KMS-11 (cell line): ENCODE measurements around the gene NOXO1.
"Not testable (repeated sequence)": the region's sequence is repeated elsewhere in the genome, so short reads cannot be mapped to it uniquely, and the experiment has no call there.

ENCODE experiments used
- H2AFZ ChIP-seq: fragments of 200-600 bp; sonication (generic); 2 replicates; pipeline ENCODE4 v1.6.1; 2016; ENCODE audit warnings: antibody characterized with exemption, mixed run types, low read depth
- H3K27ac ChIP-seq: fragments of 200-600 bp; sonication (generic); 2 replicates; pipeline ENCODE4 v1.6.1; 2016; ENCODE audit warnings: mild to moderate bottlenecking, mixed run types
- H3K27me3 ChIP-seq: fragments of 200-600 bp; sonication (generic); 2 replicates; pipeline ENCODE4 v1.6.1; 2017; ENCODE audit warnings: mild to moderate bottlenecking, low read depth, mixed run types, moderate library complexity; ENCODE audit not compliant: insufficient read depth
- H3K36me3 ChIP-seq: fragments of 200-600 bp; sonication (generic); 2 replicates; pipeline ENCODE4 v1.6.1; 2017; ENCODE audit warnings: mild to moderate bottlenecking, mixed run types; ENCODE audit not compliant: insufficient read depth
- H3K4me1 ChIP-seq: fragments of 200-600 bp; sonication (generic); 2 replicates; pipeline ENCODE4 v1.6.1; 2016; ENCODE audit warnings: mild to moderate bottlenecking, low read depth, mixed run types; ENCODE audit not compliant: poor library complexity, severe bottlenecking
- H3K4me2 ChIP-seq: fragments of 200-600 bp; sonication (generic); 2 replicates; pipeline ENCODE4 v1.7.0; 2016; ENCODE audit warnings: mild to moderate bottlenecking, mixed run types
- H3K4me3 ChIP-seq: fragments of 200-600 bp; sonication (generic); IDR thresholded peaks from 2 replicates; pipeline ENCODE4 v1.6.1; 2017; ENCODE audit warnings: low read depth, low read length, mixed read lengths; ENCODE audit not compliant: insufficient read depth
- H3K79me2 ChIP-seq: fragments of 200-600 bp; sonication (generic); 2 replicates; pipeline ENCODE4 v1.6.1; 2016; ENCODE audit warnings: low read depth, mixed run types; ENCODE audit not compliant: insufficient read depth
- H3K9ac ChIP-seq: fragments of 200-600 bp; sonication (generic); 2 replicates; pipeline ENCODE4 v1.6.1; 2016; ENCODE audit warnings: mild to moderate bottlenecking, mixed run types
- H4K20me1 ChIP-seq: fragments of 200-600 bp; sonication (generic); 2 replicates; pipeline ENCODE4 v1.6.1; 2016; ENCODE audit warnings: mild to moderate bottlenecking, mixed run types; ENCODE audit not compliant: insufficient read depth
- CTCF ChIP-seq: fragments of 200-600 bp; sonication (generic); conservative IDR thresholded peaks from 2 replicates; pipeline ENCODE4 v1.6.1; 2017; ENCODE audit warnings: low read depth, mild to moderate bottlenecking, antibody characterized with exemption, low read length, moderate library complexity, mixed read lengths

NOXO1 gene

GRCh38 chr16:1959269-1960039, 21.8 kb downstream of the NOXO1 start, which contains the start of gene NDUFB10:
Gene NDUFB10, plus strand, starts transcription at chr16:1959538. Its CDS starts 87 bp downstream, at chr16:1959625.
- Histone ChIP-seq H3K4me2 (peak within 1 kb of the TSS; percentile 88), H3K36me3 (no peaks in the 10 kb centered on the region; the same call in 1 of the 2 replicates), H3K4me3 (no peak within 1 kb of the TSS), H3K27me3 (peaks cover 17% of the 10 kb centered on the region; the same call in 1 of the 2 replicates), H3K4me1 (peaks cover 15% of the 10 kb centered on the region), H3K9ac (peak within 1 kb of the TSS; percentile 87), H3K79me2 (peaks cover 22% of the 10 kb centered on the region), H3K27ac (0 out of 2 replicates have a peak within 1 kb of the TSS, but pooled peaks have one; percentile 20), H2AFZ (peak within 1 kb of the TSS; percentile 88), H4K20me1 (no peaks in the 10 kb centered on the region)
- peak; percentile 73 for TF ChIP-seq CTCF

DNA sequence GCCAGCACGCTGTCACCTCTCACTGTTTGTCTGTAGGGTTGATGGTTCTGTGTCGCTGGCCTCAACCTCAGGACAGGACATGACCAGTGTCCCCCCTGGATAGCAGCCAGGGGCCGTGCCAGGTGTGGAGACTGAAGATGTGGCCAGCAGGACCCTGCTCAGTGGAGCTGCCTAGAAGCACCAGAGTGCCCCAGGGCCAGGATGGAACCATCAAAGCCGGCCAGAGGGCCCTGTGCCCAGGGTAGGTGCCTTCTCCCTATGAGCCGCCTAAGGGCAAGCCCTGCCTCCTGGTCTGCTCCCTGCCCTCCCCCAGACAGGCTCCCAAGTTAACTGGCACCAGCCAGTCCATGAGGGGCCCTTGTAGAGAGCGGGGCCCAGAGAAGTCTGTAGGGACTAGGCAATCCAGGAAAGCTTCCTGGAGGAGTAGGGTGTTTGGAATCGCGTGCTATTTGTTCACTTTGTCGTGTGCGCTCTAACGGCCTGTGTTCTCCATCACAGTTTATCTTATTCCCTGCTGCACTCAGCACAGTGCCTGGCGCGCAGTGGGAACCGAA, 22.5 kb downstream of the NOXO1 start:
- peak overlapping the region; percentile 88 for H2AFZ ChIP-seq
- H3K27me3 ChIP-seq: peaks cover 19% of the 10 kb centered on the region; the same call in 1 of the 2 replicates
- peaks cover 22% of the 10 kb centered on the region for H3K79me2 ChIP-seq
- no peak overlapping the region for H3K27ac ChIP-seq
- no peak for TF ChIP-seq CTCF
- peak overlapping the region; percentile 88 for H3K4me2 ChIP-seq
- H3K4me1 ChIP-seq: peaks cover 15% of the 10 kb centered on the region
- H3K36me3 ChIP-seq: no peaks in the 10 kb centered on the region; the same call in 1 of the 2 replicates
- H4K20me1 ChIP-seq: no peaks in the 10 kb centered on the region
- no peak overlapping the region; the same call in 1 of the 2 replicates for H3K9ac ChIP-seq
- H3K4me3 ChIP-seq: no peak overlapping the region

- Histone ChIP-seq H3K27me3 (peaks cover 19% of the 10 kb centered on the region; the same call in 1 of the 2 replicates), H3K79me2 (peaks cover 15% of the 10 kb centered on the region), H3K4me1 (peaks cover 15% of the 10 kb centered on the region)
- not testable (repeated sequence) for H4K20me1 ChIP-seq, H3K4me3 ChIP-seq, H2AFZ ChIP-seq, H3K27ac ChIP-seq, H3K36me3 ChIP-seq, H3K9ac ChIP-seq, H3K4me2 ChIP-seq
Measured at GRCh38 chr16:1958143-1958491, 23.2 kb downstream of the NOXO1 start.

- peaks cover 15% of the 10 kb centered on the region for H3K4me1 ChIP-seq
- not testable (repeated sequence) for H3K9ac ChIP-seq, H2AFZ ChIP-seq, H3K4me2 ChIP-seq, H3K27ac ChIP-seq, H3K4me3 ChIP-seq, H4K20me1 ChIP-seq, H3K36me3 ChIP-seq
- H3K27me3 ChIP-seq: peaks cover 24% of the 10 kb centered on the region; the same call in 1 of the 2 replicates
- H3K79me2 ChIP-seq: peaks cover 13% of the 10 kb centered on the region
Measured at GRCh38 chr16:1957434-1958142, 23.7 kb downstream of the NOXO1 start.

DNA sequence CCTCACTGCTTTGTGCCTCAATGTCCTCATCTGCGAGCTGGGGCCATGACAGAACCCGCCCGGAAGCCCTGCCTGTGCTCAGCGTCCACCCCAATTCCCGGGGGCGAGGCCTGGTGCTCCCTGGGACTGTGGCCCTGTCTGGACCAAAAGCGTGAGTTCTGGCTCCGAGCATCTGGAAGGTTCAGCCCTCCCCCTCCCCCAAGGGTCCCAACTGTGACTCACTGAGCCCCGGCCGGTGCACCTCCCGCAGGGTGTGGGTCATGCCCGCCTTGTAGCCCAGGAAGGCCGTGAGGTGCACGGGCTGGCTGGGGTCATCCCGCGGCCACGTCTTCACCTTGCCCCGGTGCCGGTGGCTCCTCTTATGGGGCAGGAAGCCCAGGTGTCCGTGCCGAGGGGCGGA, 27.5 kb downstream of the NOXO1 start:
- no peak overlapping the region for H3K27ac ChIP-seq
- H4K20me1 ChIP-seq: no peaks in the 10 kb centered on the region
- no peak overlapping the region for H2AFZ ChIP-seq
- no peak overlapping the region for H3K4me3 ChIP-seq
- peaks cover 29% of the 10 kb centered on the region; the same call in 1 of the 2 replicates for H3K27me3 ChIP-seq
- H3K79me2 ChIP-seq: no peaks in the 10 kb centered on the region
- H3K4me2 ChIP-seq: no peak overlapping the region
- peaks cover 2% of the 10 kb centered on the region for H3K4me1 ChIP-seq
- no peak for TF ChIP-seq CTCF
- H3K36me3 ChIP-seq: no peaks in the 10 kb centered on the region
- no peak overlapping the region for H3K9ac ChIP-seq
